ENCODE data around the gene KLHDC1. TPM values are rescaled to one million over a fixed set of nuclear protein-coding genes. Genes with fewer than 3 reads are reported as not detected.
"Not testable (repeated sequence)": the region's sequence is repeated elsewhere in the genome, so short reads cannot be mapped to it uniquely, and the experiment has no call there.

Gene KLHDC1
- total and polyA plus RNA-seq, 2 donors (not counting 1 experiment from before 2014, with no cell fraction given) = 0.85 to 5.8 TPM

DNA sequence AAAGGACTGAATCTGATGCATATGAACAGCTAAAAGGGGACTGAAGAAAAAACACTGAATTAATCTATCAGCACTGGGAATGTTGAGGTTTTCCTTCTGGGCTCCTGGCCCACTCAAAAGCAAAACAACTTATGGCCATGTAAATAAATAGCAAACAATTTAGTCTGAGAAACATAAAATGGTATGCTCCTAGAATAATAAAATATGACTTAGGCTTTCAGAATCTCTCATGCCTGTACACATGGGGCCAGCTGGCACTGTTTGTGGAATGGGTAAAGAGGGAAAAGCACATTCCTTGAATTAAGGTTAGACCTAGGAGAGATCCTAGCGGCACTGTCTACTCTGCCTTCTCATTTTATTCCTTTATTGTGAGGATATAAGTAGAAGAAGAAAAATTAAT lies 81.2 kb downstream of the KLHDC1 start:
- Histone ChIP-seq H3K4me2 (ENCODE audit: extremely low read depth, insufficient read depth, low read length) (no peak overlapping the region), H3K36me3 (ENCODE audit: control insufficient read depth, insufficient read depth, low read length) (peaks cover 3% of the 10 kb centered on the region), H3K4me1 (ENCODE audit: control insufficient read depth, extremely low read depth, insufficient read depth, low read length) (peaks cover 7% of the 10 kb centered on the region), H2AFZ (ENCODE audit: low read length) (no peak overlapping the region), H3K27ac (ENCODE audit: insufficient read depth, low read length) (no peak overlapping the region), H3K4me3 (replicated peaks in 1 of 4; ENCODE audit: control extremely low read depth in 1 of 4, insufficient read depth in 1 of 4, low read depth in 3 of 4, low read length in 4 of 4) (no peak overlapping the region), H3K79me2 (ENCODE audit: control insufficient read depth, insufficient read depth, low read length) (peaks cover 19% of the 10 kb centered on the region), H3K27me3 (ENCODE audit: control insufficient read depth, insufficient read depth, low read length) (no peaks in the 10 kb centered on the region), H3K9ac (ENCODE audit: insufficient read depth, low read length) (no peak overlapping the region), H3K9me3 (ENCODE audit: control insufficient read depth, insufficient read depth, low read depth, low read length) (no peaks in the 10 kb centered on the region), H4K20me1 (ENCODE audit: control insufficient read depth, extremely low read depth, insufficient read depth, low read length) (no peaks in the 10 kb centered on the region)
- TF ChIP-seq EZH2 (IDR thresholded peaks at IDR 0.05; ENCODE audit: low read length, missing control alignments) = no peak
- TF ChIP-seq, protein P1, sequence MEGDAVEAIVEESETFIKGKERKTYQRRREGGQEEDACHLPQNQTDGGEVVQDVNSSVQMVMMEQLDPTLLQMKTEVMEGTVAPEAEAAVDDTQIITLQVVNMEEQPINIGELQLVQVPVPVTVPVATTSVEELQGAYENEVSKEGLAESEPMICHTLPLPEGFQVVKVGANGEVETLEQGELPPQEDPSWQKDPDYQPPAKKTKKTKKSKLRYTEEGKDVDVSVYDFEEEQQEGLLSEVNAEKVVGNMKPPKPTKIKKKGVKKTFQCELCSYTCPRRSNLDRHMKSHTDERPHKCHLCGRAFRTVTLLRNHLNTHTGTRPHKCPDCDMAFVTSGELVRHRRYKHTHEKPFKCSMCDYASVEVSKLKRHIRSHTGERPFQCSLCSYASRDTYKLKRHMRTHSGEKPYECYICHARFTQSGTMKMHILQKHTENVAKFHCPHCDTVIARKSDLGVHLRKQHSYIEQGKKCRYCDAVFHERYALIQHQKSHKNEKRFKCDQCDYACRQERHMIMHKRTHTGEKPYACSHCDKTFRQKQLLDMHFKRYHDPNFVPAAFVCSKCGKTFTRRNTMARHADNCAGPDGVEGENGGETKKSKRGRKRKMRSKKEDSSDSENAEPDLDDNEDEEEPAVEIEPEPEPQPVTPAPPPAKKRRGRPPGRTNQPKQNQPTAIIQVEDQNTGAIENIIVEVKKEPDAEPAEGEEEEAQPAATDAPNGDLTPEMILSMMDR (conservative IDR thresholded peaks at IDR 0.05 in 1 of 2, IDR thresholded peaks at IDR 0.05 in 1 of 2; ENCODE audit: low read depth in 1 of 2, low read length in 2 of 2) = no peak
- peak in 1 of 2 donors; percentile 6 for DNase-seq (ENCODE audit: low read depth in 2 of 2)

DNA sequence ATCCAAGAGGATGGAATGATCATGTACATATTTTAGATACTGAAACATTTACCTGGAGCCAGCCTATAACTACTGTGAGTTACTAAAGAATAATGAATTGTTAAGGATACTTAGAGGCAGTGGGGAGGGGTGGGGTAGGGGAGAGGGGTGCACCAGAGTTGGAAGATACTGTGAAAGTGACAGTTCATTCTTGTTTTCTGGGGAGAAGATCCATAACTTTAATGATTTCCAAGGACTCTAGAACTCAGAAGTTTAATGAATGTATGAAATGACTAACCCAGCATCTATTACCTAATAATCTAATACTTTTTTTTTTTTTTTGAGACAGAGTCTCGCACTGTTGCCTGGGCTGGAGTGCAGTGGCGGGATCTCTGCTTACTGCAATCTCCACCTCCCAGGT lies 85.5 kb downstream of the KLHDC1 start:
- no peak overlapping the region for H3K4me3 ChIP-seq (replicated peaks in 1 of 4; ENCODE audit: control extremely low read depth in 1 of 4, insufficient read depth in 1 of 4, low read depth in 3 of 4, low read length in 4 of 4)
- no peak overlapping the region for H2AFZ ChIP-seq (ENCODE audit: low read length)
- H3K79me2 ChIP-seq (ENCODE audit: control insufficient read depth, insufficient read depth, low read length) = no peaks in the 10 kb centered on the region
- H3K4me2 ChIP-seq (ENCODE audit: extremely low read depth, insufficient read depth, low read length) = no peak overlapping the region
- no peak overlapping the region for H3K9ac ChIP-seq (ENCODE audit: insufficient read depth, low read length)
- no peak for DNase-seq (ENCODE audit: low read depth in 2 of 2)
- H3K27ac ChIP-seq (ENCODE audit: insufficient read depth, low read length) = no peak overlapping the region
- H3K9me3 ChIP-seq (ENCODE audit: control insufficient read depth, insufficient read depth, low read depth, low read length) = no peaks in the 10 kb centered on the region
- no peaks in the 10 kb centered on the region for H3K27me3 ChIP-seq (ENCODE audit: control insufficient read depth, insufficient read depth, low read length)
- no peak for TF ChIP-seq EZH2 (IDR thresholded peaks at IDR 0.05; ENCODE audit: low read length, missing control alignments)
- TF ChIP-seq, protein P1 (conservative IDR thresholded peaks at IDR 0.05 in 1 of 2, IDR thresholded peaks at IDR 0.05 in 1 of 2; ENCODE audit: low read depth in 1 of 2, low read length in 2 of 2) = no peak
- H3K4me1 ChIP-seq (ENCODE audit: control insufficient read depth, extremely low read depth, insufficient read depth, low read length) = no peaks in the 10 kb centered on the region
- H3K36me3 ChIP-seq (ENCODE audit: control insufficient read depth, insufficient read depth, low read length) = peaks cover 7% of the 10 kb centered on the region
- H4K20me1 ChIP-seq (ENCODE audit: control insufficient read depth, extremely low read depth, insufficient read depth, low read length) = no peaks in the 10 kb centered on the region

DNA sequence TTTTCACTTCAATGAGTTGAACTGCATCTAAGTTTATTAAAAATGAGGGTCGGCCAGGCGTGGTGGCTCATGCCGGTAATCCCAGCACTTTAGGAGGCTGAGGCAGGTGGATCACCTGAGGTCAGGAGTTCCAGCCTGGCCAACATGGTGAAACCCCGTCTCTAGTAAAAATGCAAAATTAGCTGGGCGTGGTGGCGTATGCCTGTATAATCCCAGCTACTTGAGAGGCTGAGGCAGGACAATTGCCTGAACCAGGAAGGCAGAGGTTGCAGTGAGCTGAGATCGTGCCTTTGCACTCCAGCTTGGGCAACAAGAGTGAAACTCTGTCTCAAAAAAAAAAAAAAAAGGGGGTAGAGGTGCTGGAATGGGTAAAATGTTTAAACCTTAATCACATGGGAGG lies 88.1 kb downstream of the KLHDC1 start:
- H2AFZ ChIP-seq (ENCODE audit: low read length); H4K20me1 ChIP-seq (ENCODE audit: control insufficient read depth, extremely low read depth, insufficient read depth, low read length); H3K79me2 ChIP-seq (ENCODE audit: control insufficient read depth, insufficient read depth, low read length); H3K27me3 ChIP-seq (ENCODE audit: control insufficient read depth, insufficient read depth, low read length); H3K4me2 ChIP-seq (ENCODE audit: extremely low read depth, insufficient read depth, low read length); H3K9me3 ChIP-seq (ENCODE audit: control insufficient read depth, insufficient read depth, low read depth, low read length); DNase-seq (ENCODE audit: low read depth in 2 of 2); H3K9ac ChIP-seq (ENCODE audit: insufficient read depth, low read length); H3K4me3 ChIP-seq (replicated peaks in 1 of 4; ENCODE audit: control extremely low read depth in 1 of 4, insufficient read depth in 1 of 4, low read depth in 3 of 4, low read length in 4 of 4); H3K4me1 ChIP-seq (ENCODE audit: control insufficient read depth, extremely low read depth, insufficient read depth, low read length); H3K27ac ChIP-seq (ENCODE audit: insufficient read depth, low read length); H3K36me3 ChIP-seq (ENCODE audit: control insufficient read depth, insufficient read depth, low read length): not testable (repeated sequence)
